ENCODE measurements around the gene SDK2. TPM values are rescaled to one million over a fixed set of nuclear protein-coding genes. Genes with fewer than 3 reads are reported as not detected.

The SDK2 gene
- total and polyA plus RNA-seq, 9 of the 15 experiments (the other 6 are each of a cell fraction or from before 2014, with no cell fraction given), result 0.04 TPM; not detected in 8

DNA sequence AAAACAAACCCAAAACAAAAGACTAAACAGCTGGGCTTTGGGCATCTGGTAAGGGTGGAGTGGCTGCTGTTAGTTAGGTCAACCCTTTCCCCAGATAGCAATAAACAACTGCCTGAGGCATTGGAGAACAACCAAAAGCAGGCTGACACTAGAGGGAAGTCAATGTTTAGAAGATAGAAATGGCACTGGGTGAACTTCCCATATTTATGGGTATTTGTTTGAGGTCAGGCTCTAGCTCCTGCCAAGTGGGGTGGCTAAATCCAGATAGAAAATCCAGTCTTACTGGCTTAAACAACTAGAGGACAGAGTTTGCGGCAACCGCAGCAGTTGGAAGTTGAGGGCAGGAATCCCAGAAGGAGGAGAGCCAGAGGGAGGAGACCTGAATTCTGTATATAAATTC lies 79.4 kb downstream of the SDK2 start (continued):
- TF ChIP-seq SREBF2 (CRISPR knock-in tag; IDR thresholded peaks at IDR 0.05) (no peak), TOE1 (IDR thresholded peaks at IDR 0.05; ENCODE audit: borderline replicate concordance) (no peak), TOE1 (CRISPR knock-in tag; IDR thresholded peaks at IDR 0.05; ENCODE audit: borderline replicate concordance, low read depth) (no peak), SRSF7 (optimal IDR thresholded peaks at IDR 0.05; ENCODE audit: low read depth, low read length) (no peak), KDM1A (IDR thresholded peaks at IDR 0.05) (no peak), CTBP1 (IDR thresholded peaks at IDR 0.05; ENCODE audit: borderline replicate concordance) (no peak), GTF2F1 (IDR thresholded peaks at IDR 0.05; ENCODE audit: low read depth, low read length) (no peak), CHD7 (IDR thresholded peaks at IDR 0.05; ENCODE audit: low read depth, low read length) (no peak), ZNF395 (CRISPR knock-in tag; IDR thresholded peaks at IDR 0.05) (no peak), MCM2 (IDR thresholded peaks at IDR 0.05; ENCODE audit: low read depth) (no peak), SMARCB1 (IDR thresholded peaks at IDR 0.05; ENCODE audit: insufficient read length, low read depth) (no peak), SAFB2 (IDR thresholded peaks at IDR 0.05; ENCODE audit: borderline replicate concordance, low read depth, low read length, severe bottlenecking) (no peak)

All from K562 (cell line).